RPMI7951 (cell line): ENCODE results near the gene PIRT. TPM values are rescaled to one million over a fixed set of nuclear protein-coding genes. Genes with fewer than 3 reads are reported as not detected.

Experiments used
- DNase-seq: peaks from one replicate; pipeline ENCODE4 v3.0.0-alpha.2; 2012; ENCODE audit warnings: low read depth
- total RNA-seq: library from RNA; depleted of rRNA; stranded (reverse); fragments of >200 nt; shearing (Covaris generic); gene quantifications from 2 replicates; pipeline ENCODE4 v1.2.3, GENCODE V29; 2014

The PIRT gene
- total RNA-seq, 1 experiment from 2014 or later = not detected

- no peak for DNase-seq
Observed at GRCh38 chr17:10821054-10821453, 16.8 kb downstream of the PIRT start.

DNA sequence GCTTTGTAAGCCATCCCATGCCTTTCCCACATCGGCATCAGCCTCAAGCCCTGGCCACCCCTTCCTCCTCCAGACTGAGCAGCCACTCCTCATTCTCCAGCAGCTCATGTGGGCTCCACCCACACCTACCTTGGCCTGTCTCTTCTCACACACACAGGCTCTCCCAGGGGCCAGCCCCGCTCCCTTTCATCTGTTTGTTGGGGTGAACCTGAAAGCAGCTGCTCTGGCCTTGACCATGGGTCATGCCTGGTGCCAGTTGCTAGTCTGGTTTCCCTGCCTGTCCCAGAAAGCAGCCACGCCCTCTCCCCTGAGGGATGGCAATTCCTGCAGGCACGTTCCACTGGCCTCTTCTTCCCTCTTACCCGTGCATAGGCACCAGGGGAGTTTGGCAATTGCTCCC lies 22.6 kb downstream of the PIRT start:
- DNase-seq = no peak

- DNase-seq = no peak
Observed at GRCh38 chr17:10814075-10814474, 23.8 kb downstream of the PIRT start.

- no peak for DNase-seq
Observed at GRCh38 chr17:10812674-10813073, 25.2 kb downstream of the PIRT start.

GRCh38 chr17:10809605-10810004 lies 28.3 kb downstream of the PIRT start:
- DNase-seq = no peak

GRCh38 chr17:10807704-10808128 lies 30.2 kb downstream of the PIRT start:
- no peak for DNase-seq

DNA sequence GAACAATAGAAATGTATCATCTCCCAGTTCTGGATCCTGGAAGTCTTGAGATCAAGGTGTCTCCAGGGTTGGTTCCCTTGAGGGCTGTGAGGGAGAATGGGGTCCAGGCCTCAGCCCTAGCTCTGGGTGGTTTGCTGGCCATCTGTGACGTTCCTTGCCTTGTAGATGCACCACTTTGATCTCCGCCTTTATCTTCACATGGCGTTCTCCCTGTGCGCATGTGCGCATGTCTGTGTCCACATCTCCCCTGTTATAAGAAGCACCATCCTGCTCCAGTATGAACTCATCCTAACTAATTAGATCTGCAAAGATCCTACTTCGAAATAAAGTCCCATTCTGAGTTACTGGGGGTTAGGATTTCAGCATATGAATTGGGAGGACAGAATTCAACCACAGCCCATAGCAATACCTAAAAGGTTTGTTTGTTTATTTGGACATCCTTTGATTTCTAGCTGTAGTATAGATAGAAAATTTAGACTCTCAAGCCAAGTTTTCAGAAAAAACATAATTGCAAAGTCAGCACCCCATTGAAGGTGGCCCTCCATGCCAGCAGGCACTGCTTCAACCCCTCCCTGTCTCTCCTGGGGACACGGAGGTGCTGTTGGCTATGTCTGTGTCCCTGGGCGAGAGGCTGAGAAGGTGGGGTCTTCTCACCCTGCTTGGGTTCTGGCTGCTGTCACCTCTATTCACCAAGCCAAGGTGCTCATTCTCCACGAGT lies 31.2 kb downstream of the PIRT start:
- DNase-seq = no peak

GRCh38 chr17:10805911-10806310 lies 32.0 kb downstream of the PIRT start:
- no peak for DNase-seq

DNA sequence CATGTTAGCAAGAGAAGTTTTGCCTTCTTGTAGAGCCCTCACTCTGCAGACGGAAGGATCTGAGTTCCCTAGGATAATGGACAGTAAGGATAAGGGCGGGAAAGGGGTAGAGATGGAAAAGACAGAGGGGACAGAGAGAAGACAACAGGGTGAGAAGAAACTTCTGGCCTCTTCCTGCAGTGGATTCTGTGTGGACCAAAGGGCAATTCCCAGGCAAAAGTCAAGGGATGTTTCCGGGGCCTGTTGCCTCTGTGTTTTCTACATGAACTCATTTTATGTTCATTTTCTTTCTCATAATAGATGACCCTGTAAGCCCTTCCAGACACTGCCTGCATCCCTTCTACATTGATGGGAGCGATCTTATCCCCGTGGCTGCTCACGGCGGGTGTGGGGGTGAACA lies 33.3 kb downstream of the PIRT start:
- no peak for DNase-seq

GRCh38 chr17:10803830-10804475 lies 33.9 kb downstream of the PIRT start, which contains the start of gene TMEM238L:
Gene TMEM238L, minus strand, starts transcription at chr17:10804099. Its CDS starts 136 bp downstream, at chr17:10803963.
- DNase-seq = no peak

DNA sequence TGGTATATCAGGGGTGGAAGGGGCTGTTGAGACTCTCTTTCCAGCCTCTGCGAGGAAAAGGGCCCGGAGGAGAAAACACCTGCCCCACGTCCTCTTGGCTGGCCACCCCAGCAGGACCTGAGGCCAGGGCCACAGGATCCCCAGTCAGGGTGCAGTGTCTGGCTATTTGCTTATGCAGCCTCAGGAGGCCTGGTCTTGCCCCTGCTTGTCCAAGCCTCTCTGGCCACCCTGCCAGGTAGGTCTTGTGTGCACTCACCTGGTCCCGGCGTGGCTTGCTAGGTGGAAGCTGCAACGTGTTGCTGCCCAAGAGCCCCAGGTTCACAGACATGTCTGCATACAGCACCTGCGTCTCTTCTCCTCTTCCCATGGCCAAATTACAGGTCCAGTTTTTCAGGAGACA lies 34.5 kb downstream of the PIRT start:
- no peak for DNase-seq

DNA sequence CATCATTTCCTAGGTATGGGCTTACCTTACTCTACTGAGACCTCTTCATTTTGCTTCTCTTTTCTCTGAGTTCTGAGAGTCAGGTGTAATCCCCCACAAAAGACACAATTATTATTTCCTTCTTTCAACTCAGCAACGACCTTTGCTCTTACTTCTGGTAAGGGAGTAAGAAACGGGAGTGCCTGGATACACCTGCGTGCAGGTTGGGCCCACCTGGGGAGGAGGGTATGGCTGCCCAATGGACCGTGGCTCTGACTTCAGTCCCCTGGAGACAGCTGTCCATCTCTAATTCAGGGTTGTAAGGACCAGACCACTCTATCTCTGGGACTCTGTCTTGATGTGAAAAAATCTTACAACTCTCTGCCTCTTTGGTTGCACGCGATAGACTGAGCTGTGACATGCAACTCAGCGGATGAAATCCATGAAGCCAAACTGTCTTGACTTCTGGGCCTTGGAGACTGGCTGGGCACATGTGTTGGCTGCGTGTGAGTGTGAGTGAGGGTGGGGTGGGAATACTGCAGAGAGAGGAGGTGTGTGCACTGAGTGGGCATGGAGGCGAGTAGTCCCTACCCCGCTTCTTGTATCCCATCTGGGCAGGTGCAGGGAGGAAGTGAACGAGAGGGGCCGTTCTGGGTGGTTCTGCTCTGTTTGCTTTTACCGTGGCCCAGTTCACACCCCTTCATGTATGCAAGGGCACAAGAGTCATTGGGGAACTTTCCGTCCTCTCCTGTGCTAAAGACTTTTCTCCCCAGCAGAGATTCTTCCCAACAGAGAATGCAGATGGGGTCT lies 35.2 kb downstream of the PIRT start:
- DNase-seq = no peak

DNA sequence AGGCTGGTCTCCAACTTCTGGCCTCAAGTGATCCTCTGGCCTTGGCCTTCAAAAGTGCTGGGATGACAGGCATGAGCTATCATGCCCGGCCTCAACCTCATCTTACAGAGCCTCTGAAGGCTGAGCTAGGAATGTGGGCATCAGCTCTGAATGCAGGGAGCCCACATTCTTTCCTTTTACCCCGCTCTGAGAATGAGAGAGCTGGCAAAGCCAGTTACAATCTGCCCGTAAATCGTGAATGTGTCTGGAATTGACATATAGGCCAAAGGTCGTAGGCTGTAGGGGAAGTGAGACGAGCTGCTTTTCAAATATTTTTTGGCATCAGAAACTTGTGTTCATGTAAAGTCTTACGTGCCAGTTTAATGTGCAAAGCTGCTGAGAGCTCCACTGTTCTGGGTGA lies 38.5 kb downstream of the PIRT start:
- no peak for DNase-seq

GRCh38 chr17:10798910-10799309 lies 39.0 kb downstream of the PIRT start:
- no peak for DNase-seq

GRCh38 chr17:10798332-10798749 lies 39.5 kb downstream of the PIRT start:
- DNase-seq = no peak

DNA sequence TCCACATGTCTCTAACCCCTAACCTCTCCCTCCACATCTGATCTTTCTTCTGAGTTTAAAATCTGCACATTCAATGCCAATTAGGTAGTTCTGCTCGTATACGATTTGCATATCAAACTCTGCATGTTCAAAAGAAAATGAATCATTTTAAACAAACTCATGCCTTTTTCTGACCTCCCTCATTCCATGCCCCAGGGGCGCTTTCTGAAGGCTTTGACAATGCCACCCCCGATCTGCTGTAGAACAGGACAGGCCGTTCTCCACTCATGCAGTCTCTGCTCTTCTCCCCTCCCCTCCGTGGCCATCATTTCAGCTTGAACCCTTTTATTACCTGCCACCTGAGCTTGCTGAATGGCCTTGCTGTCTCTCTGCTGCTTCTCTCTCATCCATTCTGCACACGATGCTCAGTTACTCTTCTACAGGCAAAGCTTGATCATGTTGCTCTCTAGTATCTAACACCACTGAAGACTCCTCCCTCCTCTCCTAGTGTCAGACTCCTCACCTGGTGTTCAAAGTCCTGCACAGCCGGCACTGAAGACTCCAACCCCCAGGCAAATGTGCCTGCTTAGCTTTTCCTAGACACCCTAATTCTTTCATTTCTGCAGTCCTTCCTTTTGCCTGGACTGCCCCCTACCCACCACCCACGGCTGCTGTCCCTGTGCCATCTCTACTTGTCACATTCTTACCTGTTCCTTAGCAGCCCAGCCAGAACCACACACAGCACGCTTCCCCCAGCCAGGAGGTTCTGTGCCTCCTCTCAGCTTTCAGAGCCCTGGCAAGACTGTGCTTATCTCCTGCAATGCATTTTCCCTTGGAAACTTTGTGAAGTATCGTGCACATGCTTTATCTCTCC lies 40.2 kb downstream of the PIRT start:
- DNase-seq = no peak

DNA sequence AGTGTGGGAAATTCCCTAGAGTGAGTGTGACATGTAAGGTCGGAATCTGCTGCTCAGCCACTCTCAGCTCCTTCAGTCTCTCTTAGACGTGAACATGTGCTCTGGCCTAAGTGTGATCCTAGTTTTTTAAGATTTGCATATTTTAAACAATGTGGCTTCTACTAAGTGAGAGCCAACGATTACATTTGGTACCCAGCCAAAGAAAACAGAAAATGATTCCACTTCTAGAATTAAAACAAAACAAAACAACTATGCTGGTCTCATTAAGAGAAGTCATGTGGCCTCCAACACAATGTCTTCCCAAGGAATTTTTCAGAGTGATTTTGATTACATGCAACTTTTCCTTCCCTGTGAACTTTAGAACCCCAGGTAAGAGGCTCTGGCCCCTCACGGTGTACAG lies 44.1 kb downstream of the PIRT start:
- DNase-seq = no peak

DNA sequence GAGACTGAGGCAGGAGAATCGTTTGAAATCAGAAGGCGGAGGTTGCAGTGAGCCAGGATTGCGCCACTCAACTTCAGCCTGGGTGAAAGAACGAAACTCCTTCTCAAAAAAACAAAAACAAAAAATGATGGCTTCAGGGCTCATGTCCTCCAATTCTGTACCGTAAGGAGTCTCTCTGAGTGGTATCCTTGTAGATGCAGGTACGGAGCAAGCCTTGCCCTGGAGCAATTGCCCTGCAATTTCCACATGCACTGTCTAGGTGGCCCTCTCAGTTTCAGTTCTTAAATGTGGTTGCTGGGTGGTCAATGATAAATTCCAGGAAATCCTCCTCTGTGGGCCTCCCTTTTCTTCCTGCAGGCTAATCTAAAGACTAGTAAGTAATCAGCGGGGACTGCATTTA lies 44.6 kb downstream of the PIRT start:
- no peak for DNase-seq

- peak; percentile 21 for DNase-seq
Observed at GRCh38 chr17:10792151-10792550, 45.7 kb downstream of the PIRT start.

DNA sequence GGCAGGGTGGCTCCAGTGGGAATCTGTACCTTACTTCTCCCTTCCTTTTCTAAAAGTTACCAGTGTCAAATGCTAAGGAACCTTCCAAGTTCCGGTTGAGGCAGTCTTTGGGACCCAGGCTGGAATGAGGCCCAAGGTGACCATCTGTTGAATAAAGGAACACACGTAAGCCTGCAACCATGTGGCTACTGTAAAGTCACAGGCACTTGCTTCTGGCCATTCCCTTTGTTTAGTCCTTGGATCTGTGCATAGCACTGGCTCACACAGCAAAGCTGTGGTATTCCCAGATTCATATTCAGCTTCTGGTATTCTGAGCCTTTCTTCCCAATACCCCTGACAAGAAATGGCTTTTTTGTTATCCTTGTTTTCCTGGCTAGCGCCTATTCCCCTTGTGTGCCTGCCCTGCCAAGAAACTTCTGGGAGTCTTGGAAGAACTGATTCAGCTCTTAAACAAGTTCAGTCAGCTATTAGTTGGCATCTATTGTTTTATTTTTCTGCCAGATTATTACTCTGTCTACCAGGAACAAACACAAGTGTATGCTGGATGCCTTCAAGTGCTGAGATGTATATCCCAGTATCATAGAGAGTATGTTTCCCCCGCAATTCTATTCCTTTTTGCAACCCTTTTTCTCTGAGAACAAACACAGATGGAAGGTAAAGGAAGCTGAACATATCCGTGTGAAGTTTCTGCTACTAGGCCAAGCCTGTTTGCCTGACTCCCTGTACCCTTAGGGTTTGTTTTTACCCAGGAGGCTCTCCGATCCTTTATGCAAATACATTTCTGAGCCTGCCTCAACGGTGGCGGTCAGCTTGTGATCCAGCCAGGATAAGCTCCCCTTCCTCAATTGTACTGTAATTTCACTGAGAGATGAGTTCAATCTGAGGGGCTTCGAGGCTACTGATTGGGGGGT lies 47.1 kb downstream of the PIRT start:
- DNase-seq = peak; percentile 6
